HepG2 (cell line): ENCODE results near the gene STX5. TPM values are rescaled to one million over a fixed set of nuclear protein-coding genes. Genes with fewer than 3 reads are reported as not detected.

Experiments used
- E2F1 ChIP-seq: sonication (generic); formaldehyde crosslinking; IDR thresholded peaks from 2 replicates; pipeline ENCODE4 v1.5.0; 2020; ENCODE audit warnings: missing genetic modification reagents
- FOSL2 ChIP-seq: sonication (generic); formaldehyde crosslinking; IDR thresholded peaks from 2 replicates; pipeline ENCODE4 v1.4.0; 2020; ENCODE audit warnings: missing genetic modification reagents
- GABPA ChIP-seq, 2 experiments: IDR thresholded peaks; 2 replicates each; pipeline ENCODE4 v1.6.1; 2011 to 2016; ENCODE audit warnings: low read depth in 2 of 2, low read length in 1 of 2, missing biosample characterization in 1 of 2, missing genetic modification characterization in 1 of 2
- HNF1B ChIP-seq: sonication (generic); formaldehyde crosslinking; IDR thresholded peaks from 2 replicates; pipeline ENCODE4 v1.5.1; 2020; ENCODE audit warnings: mild to moderate bottlenecking, moderate library complexity, missing genetic modification reagents
- KAT7 ChIP-seq: IDR thresholded peaks from 2 replicates; pipeline ENCODE4 v1.6.1; 2018; ENCODE audit warnings: borderline replicate concordance, missing compliant biosample characterization
- PHB2 ChIP-seq: fragments of 450-650 bp; IDR thresholded peaks from 2 replicates; pipeline ENCODE4 v1.6.1; 2018; ENCODE audit not compliant: partially characterized antibody
- PRMT3 ChIP-seq: sonication (generic); formaldehyde crosslinking; IDR thresholded peaks from 2 replicates; pipeline ENCODE4 v1.8.1; 2022; ENCODE audit warnings: low read depth, mild to moderate bottlenecking, moderate library complexity, missing genetic modification reagents, borderline replicate concordance
- RXRB ChIP-seq: IDR thresholded peaks from 2 replicates; pipeline ENCODE4 v1.6.1; 2016; ENCODE audit warnings: borderline replicate concordance, missing genetic modification reagents, missing compliant biosample characterization
- SNAPC4 ChIP-seq: sonication (generic); formaldehyde crosslinking; IDR thresholded peaks from 2 replicates; pipeline ENCODE4 v1.4.0; 2020; ENCODE audit warnings: mild to moderate bottlenecking, missing genetic modification reagents
- SNAPC5 ChIP-seq: sonication (generic); formaldehyde crosslinking; IDR thresholded peaks from 2 replicates; pipeline ENCODE4 v1.8.1; 2023; ENCODE audit warnings: mild to moderate bottlenecking, missing genetic modification reagents, borderline replicate concordance
- SOX6 ChIP-seq, 2 experiments: fragments of 450-650 bp in 1 of 2; sonication (generic) in 1 of 2; formaldehyde crosslinking in 1 of 2; IDR thresholded peaks; 2 replicates each; pipeline versions ENCODE4 v1.4.0 to v1.6.1; 2017 to 2020; ENCODE audit warnings: antibody characterized with exemption in 1 of 2, mild to moderate bottlenecking in 1 of 2, missing genetic modification reagents in 1 of 2
- SYNCRIP ChIP-seq: fragments of 200-400 bp; formaldehyde crosslinking; IDR thresholded peaks from 2 replicates; pipeline ENCODE4 v1.6.1; 2018; ENCODE audit warnings: mild to moderate bottlenecking, low read depth, low read length; ENCODE audit not compliant: insufficient read depth
- TCF7 ChIP-seq: sonication (generic); IDR thresholded peaks from 2 replicates; pipeline ENCODE4 v1.6.1; 2016; ENCODE audit warnings: antibody characterized with exemption, low read depth
- ZMYM4 ChIP-seq: sonication (generic); formaldehyde crosslinking; IDR thresholded peaks from 2 replicates; pipeline ENCODE4 v1.8.1; 2023; ENCODE audit warnings: mild to moderate bottlenecking, missing genetic modification reagents
- ZNF275 ChIP-seq: sonication (generic); formaldehyde crosslinking; IDR thresholded peaks from 2 replicates; pipeline ENCODE4 v1.8.0; 2022; ENCODE audit warnings: missing genetic modification reagents, mild to moderate bottlenecking, inconsistent platforms, borderline replicate concordance
- ZNF430 ChIP-seq: sonication (generic); formaldehyde crosslinking; IDR thresholded peaks from 2 replicates; pipeline ENCODE4 v1.9.0; 2021; ENCODE audit warnings: mild to moderate bottlenecking, missing genetic modification reagents
- ZNF782 ChIP-seq: sonication (generic); formaldehyde crosslinking; IDR thresholded peaks from 2 replicates; pipeline ENCODE4 v1.4.0; 2020; ENCODE audit warnings: missing genetic modification reagents, mild to moderate bottlenecking, borderline replicate concordance
- ZZZ3 ChIP-seq: sonication (generic); formaldehyde crosslinking; IDR thresholded peaks from 2 replicates; pipeline ENCODE4 v1.4.0; 2020; ENCODE audit warnings: missing genetic modification reagents, mild to moderate bottlenecking, borderline replicate concordance
- polyA plus RNA-seq, 8 experiments: library from polyadenylated mRNA; depleted of rRNA in 3 of 8; stranded (reverse) in 7 of 8; unstranded in 1 of 8; fragments of >200 nt; fragmentation: Illumina TruSeq in 4 of 8; extraction: Trizol in 4 of 8; gene quantifications; 2 replicates each; pipeline versions ENCODE4 v1.2.1 to v1.2.3, GENCODE V29; 2011 to 2016; ENCODE audit warnings: low read depth in 4 of 8, missing spikeins in 1 of 8, mixed read lengths in 1 of 8; ENCODE audit not compliant: insufficient read depth in 1 of 8
- total RNA-seq, 5 experiments: library from RNA; depleted of rRNA; stranded (reverse); fragments of >200 nt; fragmentation: Illumina TruSeq; extraction: Trizol; gene quantifications; 2 replicates each; pipeline ENCODE4 v1.2.3, GENCODE V29; 2016; ENCODE audit warnings: low read depth in 1 of 5

Gene STX5
- total and polyA plus RNA-seq, 2 of the 13 experiments (the other 11 are each of a cell fraction or from before 2014, with no cell fraction given), result 26.9 to 30.0 TPM

GRCh38 chr11:62841361-62842170, 9.7 kb upstream of the STX5 start (continued):
- TF ChIP-seq ZZZ3 (CRISPR knock-in tag) (no peak), SOX6 (IDR thresholded peaks at IDR 0.05) (no peak), SOX6 (CRISPR knock-in tag; IDR thresholded peaks at IDR 0.05) (peak; percentile 82), ZNF275 (peak; percentile 78; the same call in 1 of the 2 replicates), FOSL2 (peak; percentile 80), PRMT3 (CRISPR knock-in tag) (peak; percentile 96), SNAPC5 (peak; percentile 100), RXRB (CRISPR knock-in tag) (peak; percentile 93), ZMYM4 (CRISPR knock-in tag) (peak; percentile 63; the same call in 1 of the 2 replicates), HNF1B (CRISPR knock-in tag) (0 out of 2 replicates have a peak, but pooled peaks have one; percentile 39), SYNCRIP (no peak), TCF7 (0 out of 2 replicates have a peak, but pooled peaks have one; percentile 21), KAT7 (CRISPR knock-in tag) (peak; percentile 90), E2F1 (CRISPR knock-in tag) (no peak; the same call in 1 of the 2 replicates), SNAPC4 (CRISPR knock-in tag) (peak; percentile 100), PHB2 (no peak), ZNF430 (peak; percentile 86; the same call in 1 of the 2 replicates), ZNF782 (no peak; the same call in 1 of the 2 replicates), GABPA (IDR thresholded peaks at IDR 0.05; ENCODE audit: low read depth, low read length) (no peak), GABPA (CRISPR knock-in tag; IDR thresholded peaks at IDR 0.05; ENCODE audit: low read depth) (peak; percentile 70)
